ENCODE results near the gene RAX2. TPM values are rescaled to one million over a fixed set of nuclear protein-coding genes. Genes with fewer than 3 reads are reported as not detected.

The RAX2 gene
- total RNA-seq, 1 experiment from 2014 or later: not detected

DNA sequence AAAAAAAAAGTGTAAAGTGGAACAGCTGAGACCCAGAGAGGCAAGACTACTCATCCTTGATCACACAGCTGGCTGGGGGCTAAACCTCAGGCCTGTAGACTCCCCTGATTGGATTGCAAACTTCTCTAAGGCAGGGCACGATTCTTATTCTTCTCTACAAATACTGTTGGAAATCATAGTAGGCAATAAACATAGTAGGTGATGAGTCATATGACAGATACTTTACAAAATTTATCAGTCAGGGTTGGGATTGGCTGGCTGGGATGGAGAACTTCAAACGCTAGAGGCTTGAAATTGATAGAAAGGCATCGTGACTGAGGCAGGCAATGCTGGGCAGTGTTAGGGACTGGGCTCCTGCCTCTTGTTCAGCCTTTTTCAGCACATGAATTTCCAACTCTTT lies 20.1 kb upstream of the RAX2 start:
- no peaks in the 10 kb centered on the region for H3K79me2 ChIP-seq (ENCODE audit: insufficient read depth, low read length)
- DNase-seq (ENCODE audit: low read depth, low spot score) (no peak), ATAC-seq (no peak)
- no peaks in the 10 kb centered on the region for H3K27me3 ChIP-seq (ENCODE audit: insufficient read depth, low read length)
- intact Hi-C loops (cut with micrococcal nuclease): no loop called here
- no peak overlapping the region for H3K4me2 ChIP-seq (ENCODE audit: low read length)
- 0 out of 4 replicates have a peak, but pooled peaks cover 0 to 2% of the 10 kb centered on the region in 2 experiments for H3K9me3 ChIP-seq (ENCODE audit: control insufficient read depth in 1 of 2, insufficient read depth in 1 of 2, low read depth in 1 of 2, low read length in 2 of 2)
- H3K9ac ChIP-seq (ENCODE audit: low read length): no peak overlapping the region
- no peak overlapping the region for H3K27ac ChIP-seq (ENCODE audit: low read depth, low read length)
- TF ChIP-seq POLR2AphosphoS5 (IDR thresholded peaks at IDR 0.05; ENCODE audit: low read depth, low read length): no peak
- TF ChIP-seq, protein P1, sequence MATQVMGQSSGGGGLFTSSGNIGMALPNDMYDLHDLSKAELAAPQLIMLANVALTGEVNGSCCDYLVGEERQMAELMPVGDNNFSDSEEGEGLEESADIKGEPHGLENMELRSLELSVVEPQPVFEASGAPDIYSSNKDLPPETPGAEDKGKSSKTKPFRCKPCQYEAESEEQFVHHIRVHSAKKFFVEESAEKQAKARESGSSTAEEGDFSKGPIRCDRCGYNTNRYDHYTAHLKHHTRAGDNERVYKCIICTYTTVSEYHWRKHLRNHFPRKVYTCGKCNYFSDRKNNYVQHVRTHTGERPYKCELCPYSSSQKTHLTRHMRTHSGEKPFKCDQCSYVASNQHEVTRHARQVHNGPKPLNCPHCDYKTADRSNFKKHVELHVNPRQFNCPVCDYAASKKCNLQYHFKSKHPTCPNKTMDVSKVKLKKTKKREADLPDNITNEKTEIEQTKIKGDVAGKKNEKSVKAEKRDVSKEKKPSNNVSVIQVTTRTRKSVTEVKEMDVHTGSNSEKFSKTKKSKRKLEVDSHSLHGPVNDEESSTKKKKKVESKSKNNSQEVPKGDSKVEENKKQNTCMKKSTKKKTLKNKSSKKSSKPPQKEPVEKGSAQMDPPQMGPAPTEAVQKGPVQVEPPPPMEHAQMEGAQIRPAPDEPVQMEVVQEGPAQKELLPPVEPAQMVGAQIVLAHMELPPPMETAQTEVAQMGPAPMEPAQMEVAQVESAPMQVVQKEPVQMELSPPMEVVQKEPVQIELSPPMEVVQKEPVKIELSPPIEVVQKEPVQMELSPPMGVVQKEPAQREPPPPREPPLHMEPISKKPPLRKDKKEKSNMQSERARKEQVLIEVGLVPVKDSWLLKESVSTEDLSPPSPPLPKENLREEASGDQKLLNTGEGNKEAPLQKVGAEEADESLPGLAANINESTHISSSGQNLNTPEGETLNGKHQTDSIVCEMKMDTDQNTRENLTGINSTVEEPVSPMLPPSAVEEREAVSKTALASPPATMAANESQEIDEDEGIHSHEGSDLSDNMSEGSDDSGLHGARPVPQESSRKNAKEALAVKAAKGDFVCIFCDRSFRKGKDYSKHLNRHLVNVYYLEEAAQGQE (IDR thresholded peaks at IDR 0.05; ENCODE audit: low read depth): no peak
- TF ChIP-seq CBX3 (IDR thresholded peaks at IDR 0.05; ENCODE audit: low read depth): no peak
- no peak for TF ChIP-seq SRF (IDR thresholded peaks at IDR 0.05; ENCODE audit: low read depth)
- no peak for TF ChIP-seq SP1 (IDR thresholded peaks at IDR 0.05; ENCODE audit: low read depth)
- no peak for TF ChIP-seq ZNF274 (IDR thresholded peaks at IDR 0.05; ENCODE audit: low read depth, low read length)
- no peak for TF ChIP-seq SIN3A (IDR thresholded peaks at IDR 0.05; ENCODE audit: low read depth)
- TF ChIP-seq ZFX (IDR thresholded peaks at IDR 0.05): no peak
- TF ChIP-seq, protein P2, sequence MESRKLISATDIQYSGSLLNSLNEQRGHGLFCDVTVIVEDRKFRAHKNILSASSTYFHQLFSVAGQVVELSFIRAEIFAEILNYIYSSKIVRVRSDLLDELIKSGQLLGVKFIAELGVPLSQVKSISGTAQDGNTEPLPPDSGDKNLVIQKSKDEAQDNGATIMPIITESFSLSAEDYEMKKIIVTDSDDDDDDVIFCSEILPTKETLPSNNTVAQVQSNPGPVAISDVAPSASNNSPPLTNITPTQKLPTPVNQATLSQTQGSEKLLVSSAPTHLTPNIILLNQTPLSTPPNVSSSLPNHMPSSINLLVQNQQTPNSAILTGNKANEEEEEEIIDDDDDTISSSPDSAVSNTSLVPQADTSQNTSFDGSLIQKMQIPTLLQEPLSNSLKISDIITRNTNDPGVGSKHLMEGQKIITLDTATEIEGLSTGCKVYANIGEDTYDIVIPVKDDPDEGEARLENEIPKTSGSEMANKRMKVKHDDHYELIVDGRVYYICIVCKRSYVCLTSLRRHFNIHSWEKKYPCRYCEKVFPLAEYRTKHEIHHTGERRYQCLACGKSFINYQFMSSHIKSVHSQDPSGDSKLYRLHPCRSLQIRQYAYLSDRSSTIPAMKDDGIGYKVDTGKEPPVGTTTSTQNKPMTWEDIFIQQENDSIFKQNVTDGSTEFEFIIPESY (IDR thresholded peaks at IDR 0.05; ENCODE audit: extremely low read depth, insufficient replicate concordance, low read length): no peak
- TF ChIP-seq, protein P3, sequence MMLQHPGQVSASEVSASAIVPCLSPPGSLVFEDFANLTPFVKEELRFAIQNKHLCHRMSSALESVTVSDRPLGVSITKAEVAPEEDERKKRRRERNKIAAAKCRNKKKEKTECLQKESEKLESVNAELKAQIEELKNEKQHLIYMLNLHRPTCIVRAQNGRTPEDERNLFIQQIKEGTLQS (IDR thresholded peaks at IDR 0.05): no peak
- TF ChIP-seq EZH2phosphoT487 (IDR thresholded peaks at IDR 0.05; ENCODE audit: borderline replicate concordance): no peak
- H3K9me2 ChIP-seq (ENCODE audit: insufficient read depth): no peaks in the 10 kb centered on the region
- H3K4me3 ChIP-seq (replicated peaks in 1 of 2; ENCODE audit: low read depth in 1 of 2, low read length in 2 of 2): no peak overlapping the region
- no peaks in the 10 kb centered on the region for H3K4me1 ChIP-seq (ENCODE audit: control insufficient read depth in 1 of 2, insufficient read depth in 2 of 2, low read length in 2 of 2)
- H4K20me1 ChIP-seq (ENCODE audit: insufficient read depth): no peaks in the 10 kb centered on the region
- H2AFZ ChIP-seq (ENCODE audit: low read depth, low read length, poor library complexity, severe bottlenecking): no peak overlapping the region
- BruUV-seq (replicated peaks): no TSS peak
- H3K36me3 ChIP-seq (ENCODE audit: control insufficient read depth in 1 of 2, insufficient read depth in 2 of 2, low read length in 2 of 2): no peaks in the 10 kb centered on the region
- ChIA-PET POLR2A (no interaction called here), CTCF (no interaction called here), RAD21 (ENCODE audit: low non-redundant PET in 1 of 2, low total read pairs in 2 of 2, uncharacterized antibody in 2 of 2, unreplicated experiment in 2 of 2) (no interaction called here)

All from HCT116 (cell line).